ENCODE data around the gene CCDC142. TPM values are rescaled to one million over a fixed set of nuclear protein-coding genes. Genes with fewer than 3 reads are reported as not detected.

Gene CCDC142
- total RNA-seq, 2 donors from 2014 or later = 25.4 to 26.3 TPM

- no peak for ATAC-seq (replicated peaks)
Observed at GRCh38 chr2:74505448-74506246, 22.8 kb upstream of the CCDC142 start.

GRCh38 chr2:74504591-74504990 is 21.8 kb upstream of the CCDC142 start:
- no peak overlapping the region for H3K27ac Mint-ChIP-seq

More at GRCh38 chr2:74505448-74506246, 22.8 kb upstream of the CCDC142 start:
- no peaks in the 10 kb centered on the region for H3K9me3 Mint-ChIP-seq
- H3K36me3 Mint-ChIP-seq (ENCODE audit: low read depth) = peaks cover 40% of the 10 kb centered on the region
- no peak overlapping the region for H3K27ac Mint-ChIP-seq
- H3K4me3 Mint-ChIP-seq = peak overlapping the region; percentile 94
- H3K4me1 Mint-ChIP-seq = peaks cover 28% of the 10 kb centered on the region
- peaks cover 19% of the 10 kb centered on the region for H3K27me3 Mint-ChIP-seq

GRCh38 chr2:74503506-74504475 is 21.0 kb upstream of the CCDC142 start:
- peaks cover 40% of the 10 kb centered on the region for H3K36me3 Mint-ChIP-seq (ENCODE audit: low read depth)
- H3K9me3 Mint-ChIP-seq = no peaks in the 10 kb centered on the region
- H3K27me3 Mint-ChIP-seq = peaks cover 30% of the 10 kb centered on the region
- H3K4me3 Mint-ChIP-seq = peak overlapping the region; percentile 69
- peaks cover 27% of the 10 kb centered on the region for H3K4me1 Mint-ChIP-seq
- no peak overlapping the region for H3K27ac Mint-ChIP-seq
- ATAC-seq (replicated peaks) = no peak

More at GRCh38 chr2:74504591-74504990, 21.8 kb upstream of the CCDC142 start:
- Mint-ChIP-seq H3K9me3 (no peaks in the 10 kb centered on the region), H3K36me3 (ENCODE audit: low read depth) (peaks cover 40% of the 10 kb centered on the region), H3K4me1 (peaks cover 25% of the 10 kb centered on the region), H3K4me3 (peak overlapping the region; percentile 69), H3K27me3 (peaks cover 26% of the 10 kb centered on the region)
- ATAC-seq (replicated peaks) = no peak

GRCh38 chr2:74502720-74503505 is 20.1 kb upstream of the CCDC142 start:
- Mint-ChIP-seq H3K4me1 (peaks cover 34% of the 10 kb centered on the region), H3K27me3 (peaks cover 36% of the 10 kb centered on the region), H3K27ac (no peak overlapping the region), H3K9me3 (no peaks in the 10 kb centered on the region), H3K36me3 (ENCODE audit: low read depth) (peaks cover 40% of the 10 kb centered on the region), H3K4me3 (peak overlapping the region; percentile 69)
- ATAC-seq (replicated peaks) = peak; percentile 42

GRCh38 chr2:74502147-74502719 is 19.4 kb upstream of the CCDC142 start:
- Mint-ChIP-seq H3K4me1 (peaks cover 30% of the 10 kb centered on the region), H3K9me3 (no peaks in the 10 kb centered on the region), H3K27ac (no peak overlapping the region), H3K27me3 (peaks cover 36% of the 10 kb centered on the region), H3K36me3 (ENCODE audit: low read depth) (peaks cover 35% of the 10 kb centered on the region), H3K4me3 (peak overlapping the region; percentile 69)
- no peak for ATAC-seq (replicated peaks)

GRCh38 chr2:74501335-74502071 is 18.7 kb upstream of the CCDC142 start:
- H3K4me1 Mint-ChIP-seq = peaks cover 26% of the 10 kb centered on the region
- H3K4me3 Mint-ChIP-seq = peak overlapping the region; percentile 69
- peaks cover 36% of the 10 kb centered on the region for H3K27me3 Mint-ChIP-seq
- H3K36me3 Mint-ChIP-seq (ENCODE audit: low read depth) = peaks cover 28% of the 10 kb centered on the region
- H3K9me3 Mint-ChIP-seq = no peaks in the 10 kb centered on the region
- no peak for ATAC-seq (replicated peaks)
- H3K27ac Mint-ChIP-seq = no peak overlapping the region

GRCh38 chr2:74500578-74500946 is 17.8 kb upstream of the CCDC142 start:
- Mint-ChIP-seq H3K27ac (no peak overlapping the region), H3K4me1 (peaks cover 24% of the 10 kb centered on the region), H3K9me3 (no peaks in the 10 kb centered on the region), H3K27me3 (peaks cover 36% of the 10 kb centered on the region), H3K36me3 (ENCODE audit: low read depth) (peaks cover 18% of the 10 kb centered on the region), H3K4me3 (no peak overlapping the region)
- no peak for ATAC-seq (replicated peaks)

GRCh38 chr2:74499940-74500577 is 17.3 kb upstream of the CCDC142 start:
- H3K27me3 Mint-ChIP-seq = peaks cover 36% of the 10 kb centered on the region
- no peak for ATAC-seq (replicated peaks)
- peaks cover 19% of the 10 kb centered on the region for H3K4me1 Mint-ChIP-seq
- no peak overlapping the region for H3K27ac Mint-ChIP-seq
- H3K9me3 Mint-ChIP-seq = no peaks in the 10 kb centered on the region
- H3K4me3 Mint-ChIP-seq = no peak overlapping the region
- H3K36me3 Mint-ChIP-seq (ENCODE audit: low read depth) = peaks cover 13% of the 10 kb centered on the region

GRCh38 chr2:74499267-74499939 is 16.6 kb upstream of the CCDC142 start, which contains the start of gene LBX2:
Gene LBX2 (minus strand): TSS chr2:74499603. CDS start chr2:74499537, 66 bp downstream.
- Mint-ChIP-seq H3K4me1 (peaks cover 12% of the 10 kb centered on the region), H3K27me3 (peaks cover 30% of the 10 kb centered on the region)

GRCh38 chr2:74498500-74499266 is 15.9 kb upstream of the CCDC142 start:
- H3K27ac Mint-ChIP-seq = peak overlapping the region; percentile 71
- H3K4me3 Mint-ChIP-seq = peak overlapping the region; percentile 85
- peaks cover 9% of the 10 kb centered on the region for H3K36me3 Mint-ChIP-seq (ENCODE audit: low read depth)
- peak; percentile 83 for ATAC-seq (replicated peaks)
- H3K4me1 Mint-ChIP-seq = peaks cover 11% of the 10 kb centered on the region
- peaks cover 25% of the 10 kb centered on the region for H3K27me3 Mint-ChIP-seq
- H3K9me3 Mint-ChIP-seq = no peaks in the 10 kb centered on the region

More at GRCh38 chr2:74499267-74499939, 16.6 kb upstream of the CCDC142 start, which contains the start of gene LBX2:
- no peaks in the 10 kb centered on the region for H3K9me3 Mint-ChIP-seq
- H3K4me3 Mint-ChIP-seq = peak within 1 kb of the TSS; percentile 85
- H3K36me3 Mint-ChIP-seq (ENCODE audit: low read depth) = peaks cover 9% of the 10 kb centered on the region
- H3K27ac Mint-ChIP-seq = peak within 1 kb of the TSS; percentile 71
- peak; percentile 12 for ATAC-seq (replicated peaks)

- Mint-ChIP-seq H3K27ac (peak overlapping the region; percentile 71), H3K36me3 (ENCODE audit: low read depth) (peaks cover 17% of the 10 kb centered on the region), H3K4me1 (peaks cover 11% of the 10 kb centered on the region), H3K9me3 (no peaks in the 10 kb centered on the region), H3K4me3 (peak overlapping the region; percentile 85), H3K27me3 (peaks cover 25% of the 10 kb centered on the region)
- peak; percentile 56 for ATAC-seq (replicated peaks)
Observed at GRCh38 chr2:74497777-74498499, 15.1 kb upstream of the CCDC142 start.
